ENCODE measurements around the gene MDN1.

DNA sequence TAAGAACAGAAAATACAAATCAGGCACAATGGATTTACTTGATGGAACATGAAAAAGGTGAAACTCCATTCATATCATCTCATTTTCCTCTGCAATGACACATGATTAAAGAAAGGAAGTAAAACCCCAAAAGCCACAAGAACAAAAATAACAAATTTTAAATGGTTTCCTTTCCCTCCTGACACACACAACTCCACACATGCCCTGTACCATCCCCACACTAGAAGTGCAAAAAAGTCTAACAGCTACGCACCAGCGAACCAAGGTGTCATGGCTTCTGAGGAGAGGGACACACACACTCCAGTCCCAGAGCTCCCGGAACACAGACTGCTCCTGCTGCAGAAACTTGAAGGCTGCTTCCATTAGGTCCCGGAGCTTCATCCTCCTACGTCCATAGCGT is 25.3 kb downstream of the MDN1 start:
- TF ChIP-seq, protein P1, sequence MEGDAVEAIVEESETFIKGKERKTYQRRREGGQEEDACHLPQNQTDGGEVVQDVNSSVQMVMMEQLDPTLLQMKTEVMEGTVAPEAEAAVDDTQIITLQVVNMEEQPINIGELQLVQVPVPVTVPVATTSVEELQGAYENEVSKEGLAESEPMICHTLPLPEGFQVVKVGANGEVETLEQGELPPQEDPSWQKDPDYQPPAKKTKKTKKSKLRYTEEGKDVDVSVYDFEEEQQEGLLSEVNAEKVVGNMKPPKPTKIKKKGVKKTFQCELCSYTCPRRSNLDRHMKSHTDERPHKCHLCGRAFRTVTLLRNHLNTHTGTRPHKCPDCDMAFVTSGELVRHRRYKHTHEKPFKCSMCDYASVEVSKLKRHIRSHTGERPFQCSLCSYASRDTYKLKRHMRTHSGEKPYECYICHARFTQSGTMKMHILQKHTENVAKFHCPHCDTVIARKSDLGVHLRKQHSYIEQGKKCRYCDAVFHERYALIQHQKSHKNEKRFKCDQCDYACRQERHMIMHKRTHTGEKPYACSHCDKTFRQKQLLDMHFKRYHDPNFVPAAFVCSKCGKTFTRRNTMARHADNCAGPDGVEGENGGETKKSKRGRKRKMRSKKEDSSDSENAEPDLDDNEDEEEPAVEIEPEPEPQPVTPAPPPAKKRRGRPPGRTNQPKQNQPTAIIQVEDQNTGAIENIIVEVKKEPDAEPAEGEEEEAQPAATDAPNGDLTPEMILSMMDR (IDR thresholded peaks at IDR 0.05) = no peak
- no peak for TF ChIP-seq POLR2A (IDR thresholded peaks at IDR 0.05)
